Heart left ventricle (tissue), 13 donors: ENCODE measurements around the gene CAMTA1.

Experiments
- POLR2A ChIP-seq, 2 donors: fragments of 450-650 bp; IDR thresholded peaks; one replicate each; pipeline ENCODE4 v1.6.1; 2017; ENCODE audit warnings: antibody characterized with exemption in 2 of 2, mild to moderate bottlenecking in 2 of 2, moderate library complexity in 2 of 2
- TF ChIP-seq, protein P1 (sequence below), 12 donors: fragments of 200-600 bp; sonication (generic) in 4 of 12; IDR thresholded peaks; one replicate each; pipeline versions ENCODE4 v1.5.0 to v1.8.0; 2018 to 2022; ENCODE audit warnings: antibody characterized with exemption in 12 of 12, mild to moderate bottlenecking in 5 of 12
- donor health status: ischemic (EF 13 %, LVEDD 7.1; RV severe dilation, severe dysfunction).
- donor health status: DM: no; HTN: yes; CAD: no.
- donor health status: DM: no; HTN: no; CAD: no.
- donor health status: ischemic (EF 25% LVEDD 6.9; RV normal size, moderate dysfunction).
- donor health status: ischemic (EF 25% LVEDD 5.7; RV mildly dilated, moderate dysfunction).
- donor health status: ischemic (EF 35%, LVEDD 5.7; RV mildly dilated, moderate dysfunction).
- donor health status: nonischemic (EF 11% LVEDD 7.7; RV severe dilation, severe dysfunction).
- donor health status: DM: yes; HTN: yes; CAD: no.
- donor health status: PGD.
- donor health status: ischemic (EF 29% LVEDD 5.4; RV normal size, mild dysfunction).
- donor health status: nonischemic (EF 23%, LVEDD 6.1; RV moderate dilation, normal function).

GRCh38 chr1:6982860-6983259 is 197.6 kb downstream of the CAMTA1 start:
- TF ChIP-seq, protein P1, sequence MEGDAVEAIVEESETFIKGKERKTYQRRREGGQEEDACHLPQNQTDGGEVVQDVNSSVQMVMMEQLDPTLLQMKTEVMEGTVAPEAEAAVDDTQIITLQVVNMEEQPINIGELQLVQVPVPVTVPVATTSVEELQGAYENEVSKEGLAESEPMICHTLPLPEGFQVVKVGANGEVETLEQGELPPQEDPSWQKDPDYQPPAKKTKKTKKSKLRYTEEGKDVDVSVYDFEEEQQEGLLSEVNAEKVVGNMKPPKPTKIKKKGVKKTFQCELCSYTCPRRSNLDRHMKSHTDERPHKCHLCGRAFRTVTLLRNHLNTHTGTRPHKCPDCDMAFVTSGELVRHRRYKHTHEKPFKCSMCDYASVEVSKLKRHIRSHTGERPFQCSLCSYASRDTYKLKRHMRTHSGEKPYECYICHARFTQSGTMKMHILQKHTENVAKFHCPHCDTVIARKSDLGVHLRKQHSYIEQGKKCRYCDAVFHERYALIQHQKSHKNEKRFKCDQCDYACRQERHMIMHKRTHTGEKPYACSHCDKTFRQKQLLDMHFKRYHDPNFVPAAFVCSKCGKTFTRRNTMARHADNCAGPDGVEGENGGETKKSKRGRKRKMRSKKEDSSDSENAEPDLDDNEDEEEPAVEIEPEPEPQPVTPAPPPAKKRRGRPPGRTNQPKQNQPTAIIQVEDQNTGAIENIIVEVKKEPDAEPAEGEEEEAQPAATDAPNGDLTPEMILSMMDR (IDR thresholded peaks at IDR 0.05), result no peak
- no peak for TF ChIP-seq POLR2A (IDR thresholded peaks at IDR 0.05)
